ENCODE results near the gene LBX1.

LBX1 gene

DNA sequence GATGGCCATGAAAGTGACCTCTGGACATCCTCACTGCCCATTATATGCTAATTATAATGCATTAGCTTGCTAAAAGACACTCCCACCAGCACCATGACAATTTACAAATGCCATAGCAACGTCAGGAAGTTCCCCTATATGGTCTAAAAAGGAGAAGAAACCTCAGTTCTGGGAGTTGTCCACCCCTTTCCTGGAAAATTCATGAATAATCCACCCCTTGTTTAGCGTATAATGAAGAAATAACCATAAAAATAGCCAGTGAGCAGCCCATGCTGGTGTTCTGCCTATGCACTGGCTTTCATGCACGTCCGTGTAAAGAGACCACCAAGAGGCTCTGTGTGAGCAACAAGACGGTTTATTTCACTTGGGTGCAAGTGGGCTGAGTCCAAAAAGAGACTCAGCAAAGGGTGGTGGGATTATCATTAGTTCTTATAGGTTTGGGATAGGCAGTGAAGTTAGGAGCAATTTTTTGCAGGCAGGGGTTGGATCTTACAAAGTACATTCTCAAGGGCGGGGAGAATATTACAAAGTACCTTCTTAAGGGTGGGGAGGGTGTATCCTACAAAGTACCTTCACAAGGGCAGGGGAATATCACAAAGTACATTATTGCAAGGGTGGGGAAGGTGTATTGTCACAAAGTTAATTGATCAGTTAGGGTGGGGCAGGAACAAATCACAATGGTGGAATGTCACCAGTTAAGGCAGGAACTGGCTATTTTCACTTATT is 45.6 kb downstream of the LBX1 start:
- no peaks in the 10 kb centered on the region for H4K20me1 ChIP-seq (ENCODE audit: insufficient read depth, low read length)
- no peaks in the 10 kb centered on the region for H3K9me3 ChIP-seq (ENCODE audit: insufficient read depth, low read length, severe bottlenecking)
- TF ChIP-seq, protein P1, sequence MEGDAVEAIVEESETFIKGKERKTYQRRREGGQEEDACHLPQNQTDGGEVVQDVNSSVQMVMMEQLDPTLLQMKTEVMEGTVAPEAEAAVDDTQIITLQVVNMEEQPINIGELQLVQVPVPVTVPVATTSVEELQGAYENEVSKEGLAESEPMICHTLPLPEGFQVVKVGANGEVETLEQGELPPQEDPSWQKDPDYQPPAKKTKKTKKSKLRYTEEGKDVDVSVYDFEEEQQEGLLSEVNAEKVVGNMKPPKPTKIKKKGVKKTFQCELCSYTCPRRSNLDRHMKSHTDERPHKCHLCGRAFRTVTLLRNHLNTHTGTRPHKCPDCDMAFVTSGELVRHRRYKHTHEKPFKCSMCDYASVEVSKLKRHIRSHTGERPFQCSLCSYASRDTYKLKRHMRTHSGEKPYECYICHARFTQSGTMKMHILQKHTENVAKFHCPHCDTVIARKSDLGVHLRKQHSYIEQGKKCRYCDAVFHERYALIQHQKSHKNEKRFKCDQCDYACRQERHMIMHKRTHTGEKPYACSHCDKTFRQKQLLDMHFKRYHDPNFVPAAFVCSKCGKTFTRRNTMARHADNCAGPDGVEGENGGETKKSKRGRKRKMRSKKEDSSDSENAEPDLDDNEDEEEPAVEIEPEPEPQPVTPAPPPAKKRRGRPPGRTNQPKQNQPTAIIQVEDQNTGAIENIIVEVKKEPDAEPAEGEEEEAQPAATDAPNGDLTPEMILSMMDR (IDR thresholded peaks at IDR 0.05; ENCODE audit: borderline replicate concordance, extremely low read depth, low read length, poor library complexity, severe bottlenecking), result no peak
- H3K4me1 ChIP-seq (ENCODE audit: insufficient read depth, low read length), result no peaks in the 10 kb centered on the region
- no peaks in the 10 kb centered on the region for H3K36me3 ChIP-seq (ENCODE audit: insufficient read depth, low read length)
- no peaks in the 10 kb centered on the region for H3K79me2 ChIP-seq (ENCODE audit: insufficient read depth, low read length)
- DNase-seq (no peak), ATAC-seq (ENCODE audit: insufficient read depth, low read depth) (no peak)
- H3K9ac ChIP-seq (ENCODE audit: low read depth, low read length), result no peak overlapping the region
- no peak overlapping the region for H3K4me3 ChIP-seq (ENCODE audit: low read depth in 1 of 2, low read length in 2 of 2)
- no peak overlapping the region for H3K4me2 ChIP-seq (ENCODE audit: insufficient read depth, low read length)
- no peak overlapping the region for H2AFZ ChIP-seq (ENCODE audit: low read depth, low read length)
- peaks cover 3% of the 10 kb centered on the region for H3K27me3 ChIP-seq (ENCODE audit: insufficient read depth, low read length, poor library complexity)
- no peak overlapping the region for H3K27ac ChIP-seq (ENCODE audit: low read length)

DNA sequence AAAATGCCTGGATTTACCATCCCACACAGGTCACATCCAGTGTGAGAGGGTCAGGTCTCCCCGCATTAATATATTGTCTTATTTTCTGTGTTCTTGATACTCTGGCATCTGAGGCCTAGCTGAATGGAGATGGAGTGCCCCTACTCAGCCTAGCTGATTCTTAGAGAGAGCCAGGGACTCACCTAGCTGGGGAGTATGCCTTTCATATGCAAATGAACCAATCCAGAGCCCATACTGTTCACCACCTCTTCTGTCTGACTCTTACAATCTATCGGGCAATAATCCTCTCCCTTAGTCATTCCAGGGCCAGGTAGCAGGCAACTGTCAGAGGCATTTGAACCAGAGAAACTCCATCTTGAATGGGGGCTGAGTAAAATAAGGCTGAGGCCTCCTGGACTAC is 46.3 kb downstream of the LBX1 start:
- peaks cover 3% of the 10 kb centered on the region for H3K27me3 ChIP-seq (ENCODE audit: insufficient read depth, low read length, poor library complexity)
- no peak overlapping the region for H2AFZ ChIP-seq (ENCODE audit: low read depth, low read length)
- H3K36me3 ChIP-seq (ENCODE audit: insufficient read depth, low read length), result no peaks in the 10 kb centered on the region
- TF ChIP-seq, protein P1 (IDR thresholded peaks at IDR 0.05; ENCODE audit: borderline replicate concordance, extremely low read depth, low read length, poor library complexity, severe bottlenecking), result no peak
- no peak for TF ChIP-seq EZH2 (IDR thresholded peaks at IDR 0.05; ENCODE audit: borderline replicate concordance, low read depth, low read length, severe bottlenecking)
- no peak overlapping the region for H3K27ac ChIP-seq (ENCODE audit: low read length)
- ATAC-seq (ENCODE audit: insufficient read depth, low read depth), result no peak
- no peaks in the 10 kb centered on the region for H4K20me1 ChIP-seq (ENCODE audit: insufficient read depth, low read length)
- no peak overlapping the region for H3K9ac ChIP-seq (ENCODE audit: low read depth, low read length)
- H3K9me3 ChIP-seq (ENCODE audit: insufficient read depth, low read length, severe bottlenecking), result no peaks in the 10 kb centered on the region
- H3K79me2 ChIP-seq (ENCODE audit: insufficient read depth, low read length), result no peaks in the 10 kb centered on the region
- DNase-seq, result no peak
- no peak overlapping the region for H3K4me3 ChIP-seq (ENCODE audit: low read depth in 1 of 2, low read length in 2 of 2)
- no peak overlapping the region for H3K4me2 ChIP-seq (ENCODE audit: insufficient read depth, low read length)
- no peaks in the 10 kb centered on the region for H3K4me1 ChIP-seq (ENCODE audit: insufficient read depth, low read length)
